ENCODE results near the gene BNC2.

The BNC2 gene

DNA sequence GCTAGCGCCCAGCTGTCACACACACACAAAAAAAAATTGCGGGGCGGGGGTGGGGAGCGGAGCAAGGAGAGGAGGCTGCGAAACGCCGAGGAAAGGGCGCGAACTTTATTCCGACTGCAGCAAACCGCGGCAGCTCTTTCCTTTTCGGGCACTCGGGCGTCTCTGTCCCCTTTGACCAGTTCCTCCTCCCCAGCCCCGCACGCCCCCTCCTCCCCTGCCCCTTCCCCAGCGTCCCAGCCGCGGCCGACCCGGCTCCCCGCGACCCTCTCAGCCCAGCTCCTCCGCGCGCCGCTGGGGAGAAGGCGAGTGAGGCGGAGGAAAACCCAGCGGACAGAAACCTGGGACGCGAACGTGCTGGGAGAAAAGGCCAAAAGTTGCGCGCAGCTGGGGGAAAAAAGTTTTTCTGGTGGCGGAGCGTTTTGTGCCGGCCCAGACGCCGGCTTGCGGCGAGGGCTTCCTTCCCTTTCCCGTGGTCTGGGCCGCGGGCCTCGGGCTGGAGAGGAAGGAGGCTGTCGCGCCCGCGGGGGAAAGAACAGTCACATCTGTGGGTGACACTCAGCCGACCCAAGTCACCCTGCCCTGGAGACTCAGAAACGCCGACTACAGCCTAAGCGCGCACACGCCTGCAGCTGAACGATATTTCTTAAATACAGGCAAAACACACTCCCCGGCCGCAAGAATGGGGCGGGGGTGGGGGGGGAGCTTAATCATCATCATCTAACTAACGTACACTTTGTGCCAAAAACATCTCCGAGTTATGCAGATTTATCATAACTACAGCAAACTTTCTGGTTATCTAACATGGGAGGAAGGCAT lies 1.1 kb upstream of the BNC2 start:
- ChIA-PET CTCF (interaction anchor here (0.7 kb wide), 3 partner anchors 10 to 97 kb away, joined by 3 to 6 read pairs (median 4); no protein-coding TSS in a partner anchor), POLR2A (interaction anchor here (0.6 to 0.9 kb wide), 4 partner anchors 9 to 567 kb away, joined by 3 to 4 read pairs (median 4); no protein-coding TSS in a partner anchor)
- H3K4me3 ChIP-seq (ENCODE audit: low read depth, low read length), result peak overlapping the region; percentile 90
- TF ChIP-seq ZBTB21 (tag by site-specific recombination; IDR thresholded peaks at IDR 0.05), result no peak
- TF ChIP-seq ZNF707 (tag by site-specific recombination; IDR thresholded peaks at IDR 0.05), result no peak
- peak; percentile 29; the same call in 1 of the 2 replicates for TF ChIP-seq ZBTB20 (tag by site-specific recombination; IDR thresholded peaks at IDR 0.05)
- no peak for TF ChIP-seq ZBTB1 (tag by site-specific recombination; IDR thresholded peaks at IDR 0.05)
- TF ChIP-seq ZNF600 (tag by site-specific recombination; IDR thresholded peaks at IDR 0.05), result 0 out of 2 replicates have a peak, but pooled peaks have one; percentile 11
- TF ChIP-seq, protein P1, sequence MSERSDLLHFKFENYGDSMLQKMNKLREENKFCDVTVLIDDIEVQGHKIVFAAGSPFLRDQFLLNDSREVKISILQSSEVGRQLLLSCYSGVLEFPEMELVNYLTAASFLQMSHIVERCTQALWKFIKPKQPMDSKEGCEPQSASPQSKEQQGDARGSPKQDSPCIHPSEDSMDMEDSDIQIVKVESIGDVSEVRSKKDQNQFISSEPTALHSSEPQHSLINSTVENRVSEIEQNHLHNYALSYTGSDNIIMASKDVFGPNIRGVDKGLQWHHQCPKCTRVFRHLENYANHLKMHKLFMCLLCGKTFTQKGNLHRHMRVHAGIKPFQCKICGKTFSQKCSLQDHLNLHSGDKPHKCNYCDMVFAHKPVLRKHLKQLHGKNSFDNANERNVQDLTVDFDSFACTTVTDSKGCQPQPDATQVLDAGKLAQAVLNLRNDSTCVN (tag by site-specific recombination; optimal IDR thresholded peaks at IDR 0.05), result peak; percentile 64
- TF ChIP-seq ZNF626 (tag by site-specific recombination; IDR thresholded peaks at IDR 0.05), result no peak
- TF ChIP-seq, protein P2, sequence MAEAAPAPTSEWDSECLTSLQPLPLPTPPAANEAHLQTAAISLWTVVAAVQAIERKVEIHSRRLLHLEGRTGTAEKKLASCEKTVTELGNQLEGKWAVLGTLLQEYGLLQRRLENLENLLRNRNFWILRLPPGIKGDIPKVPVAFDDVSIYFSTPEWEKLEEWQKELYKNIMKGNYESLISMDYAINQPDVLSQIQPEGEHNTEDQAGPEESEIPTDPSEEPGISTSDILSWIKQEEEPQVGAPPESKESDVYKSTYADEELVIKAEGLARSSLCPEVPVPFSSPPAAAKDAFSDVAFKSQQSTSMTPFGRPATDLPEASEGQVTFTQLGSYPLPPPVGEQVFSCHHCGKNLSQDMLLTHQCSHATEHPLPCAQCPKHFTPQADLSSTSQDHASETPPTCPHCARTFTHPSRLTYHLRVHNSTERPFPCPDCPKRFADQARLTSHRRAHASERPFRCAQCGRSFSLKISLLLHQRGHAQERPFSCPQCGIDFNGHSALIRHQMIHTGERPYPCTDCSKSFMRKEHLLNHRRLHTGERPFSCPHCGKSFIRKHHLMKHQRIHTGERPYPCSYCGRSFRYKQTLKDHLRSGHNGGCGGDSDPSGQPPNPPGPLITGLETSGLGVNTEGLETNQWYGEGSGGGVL (tag by site-specific recombination; IDR thresholded peaks at IDR 0.05), result peak; percentile 43
- TF ChIP-seq PRDM10 (tag by site-specific recombination; IDR thresholded peaks at IDR 0.05), result peak; percentile 52
- peak; percentile 75 for TF ChIP-seq ZNF335 (tag by site-specific recombination; conservative IDR thresholded peaks at IDR 0.05)
- TF ChIP-seq WT1 (tag by site-specific recombination; IDR thresholded peaks at IDR 0.05), result peak; percentile 39; the same call in 1 of the 2 replicates
- H3K36me3 ChIP-seq (ENCODE audit: control insufficient read depth in 2 of 2, insufficient read depth in 1 of 2, low read length in 2 of 2), result no peaks in the 10 kb centered on the region
- no peaks in the 10 kb centered on the region for H3K9me3 ChIP-seq (ENCODE audit: control insufficient read depth, insufficient read depth, low read depth, low read length)
- peak overlapping the region; percentile 85 for H3K27ac ChIP-seq (ENCODE audit: extremely low read depth, low read depth, low read length)
- H3K4me1 ChIP-seq (ENCODE audit: control insufficient read depth, insufficient read depth, low read length), result peaks cover 13% of the 10 kb centered on the region

GRCh38 chr9:16869882-16870595 lies 431 bp downstream of the BNC2 start:
- ChIA-PET CTCF (no interaction called here), POLR2A (interaction anchor here (0.7 kb wide), 1 partner anchor 125 kb away, joined by 4 read pairs; no protein-coding TSS in a partner anchor)
- H3K9me3 ChIP-seq (ENCODE audit: control insufficient read depth, insufficient read depth, low read depth, low read length), result no peaks in the 10 kb centered on the region
- H3K36me3 ChIP-seq (ENCODE audit: control insufficient read depth in 2 of 2, insufficient read depth in 1 of 2, low read length in 2 of 2), result no peaks in the 10 kb centered on the region
- peaks cover 13% of the 10 kb centered on the region for H3K4me1 ChIP-seq (ENCODE audit: control insufficient read depth, insufficient read depth, low read length)
- H3K4me3 ChIP-seq (ENCODE audit: low read depth, low read length), result peak overlapping the region; percentile 90
- 0 out of 2 replicates have a peak, but pooled peaks have one; percentile 1 for TF ChIP-seq PRDM1 (tag by site-specific recombination; IDR thresholded peaks at IDR 0.05)
- TF ChIP-seq ZBTB20 (tag by site-specific recombination; IDR thresholded peaks at IDR 0.05), result peak; percentile 48; the same call in 1 of the 2 replicates
- peak; percentile 22; the same call in 1 of the 2 replicates for TF ChIP-seq EGR2 (tag by site-specific recombination; IDR thresholded peaks at IDR 0.05; ENCODE audit: low read depth)
- peak; percentile 37; the same call in 1 of the 2 replicates for TF ChIP-seq GLIS2 (tag by site-specific recombination; IDR thresholded peaks at IDR 0.05)
- TF ChIP-seq ZNF311 (tag by site-specific recombination; IDR thresholded peaks at IDR 0.05; ENCODE audit: borderline replicate concordance), result no peak
- TF ChIP-seq ELK4 (IDR thresholded peaks at IDR 0.05; ENCODE audit: borderline replicate concordance, low read depth, low read length), result no peak
- TF ChIP-seq, protein P3, sequence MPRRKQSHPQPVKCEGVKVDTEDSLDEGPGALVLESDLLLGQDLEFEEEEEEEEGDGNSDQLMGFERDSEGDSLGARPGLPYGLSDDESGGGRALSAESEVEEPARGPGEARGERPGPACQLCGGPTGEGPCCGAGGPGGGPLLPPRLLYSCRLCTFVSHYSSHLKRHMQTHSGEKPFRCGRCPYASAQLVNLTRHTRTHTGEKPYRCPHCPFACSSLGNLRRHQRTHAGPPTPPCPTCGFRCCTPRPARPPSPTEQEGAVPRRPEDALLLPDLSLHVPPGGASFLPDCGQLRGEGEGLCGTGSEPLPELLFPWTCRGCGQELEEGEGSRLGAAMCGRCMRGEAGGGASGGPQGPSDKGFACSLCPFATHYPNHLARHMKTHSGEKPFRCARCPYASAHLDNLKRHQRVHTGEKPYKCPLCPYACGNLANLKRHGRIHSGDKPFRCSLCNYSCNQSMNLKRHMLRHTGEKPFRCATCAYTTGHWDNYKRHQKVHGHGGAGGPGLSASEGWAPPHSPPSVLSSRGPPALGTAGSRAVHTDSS (tag by site-specific recombination; IDR thresholded peaks at IDR 0.05), result 0 out of 2 replicates have a peak, but pooled peaks have one; percentile 13
- TF ChIP-seq, protein P4, sequence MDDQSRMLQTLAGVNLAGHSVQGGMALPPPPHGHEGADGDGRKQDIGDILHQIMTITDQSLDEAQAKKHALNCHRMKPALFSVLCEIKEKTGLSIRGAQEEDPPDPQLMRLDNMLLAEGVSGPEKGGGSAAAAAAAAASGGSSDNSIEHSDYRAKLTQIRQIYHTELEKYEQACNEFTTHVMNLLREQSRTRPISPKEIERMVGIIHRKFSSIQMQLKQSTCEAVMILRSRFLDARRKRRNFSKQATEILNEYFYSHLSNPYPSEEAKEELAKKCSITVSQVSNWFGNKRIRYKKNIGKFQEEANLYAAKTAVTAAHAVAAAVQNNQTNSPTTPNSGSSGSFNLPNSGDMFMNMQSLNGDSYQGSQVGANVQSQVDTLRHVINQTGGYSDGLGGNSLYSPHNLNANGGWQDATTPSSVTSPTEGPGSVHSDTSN (CRISPR knock-in tag; IDR thresholded peaks at IDR 0.05), result 0 out of 2 replicates have a peak, but pooled peaks have one; percentile 47
- TF ChIP-seq ZBTB8A (tag by site-specific recombination; IDR thresholded peaks at IDR 0.05), result peak; percentile 21
- peak; percentile 46 for TF ChIP-seq ZNF335 (tag by site-specific recombination; conservative IDR thresholded peaks at IDR 0.05)
- no peak for TF ChIP-seq TCF7L2 (IDR thresholded peaks at IDR 0.05; ENCODE audit: borderline replicate concordance, low read depth, low read length)
- peak overlapping the region; percentile 85 for H3K27ac ChIP-seq (ENCODE audit: extremely low read depth, low read depth, low read length)

Measured in HEK293 (cell line).